Naive thymus-derived CD4-positive, alpha-beta T cell (primary cell): ENCODE results near the gene ACR. TPM values are rescaled to one million over a fixed set of nuclear protein-coding genes. Genes with fewer than 3 reads are reported as not detected.

Experiments
- ATAC-seq: fragments of 150-1000 bp; cut with Tn5 transposase; 2 replicates; pipeline ENCODE4 v1.10.0; 2021; ENCODE audit warnings: mild to moderate bottlenecking, moderate library complexity
- CTCF ChIA-PET: fragments of 350-600 bp; sonication (Branson Sonifier 250); formaldehyde crosslinking; loops from one replicate; lab custom pipeline; 2021; ENCODE audit warnings: antibody characterized with exemption; lab: Charles Lee
- POLR2A ChIA-PET: fragments of 350-600 bp; sonication (Branson Sonifier 250); formaldehyde crosslinking; loops from one replicate; lab custom pipeline; 2021; ENCODE audit warnings: antibody characterized with exemption, inconsistent platforms; lab: Charles Lee
- DNase-seq, 9 donors: peaks; one replicate each; pipeline versions ENCODE4 v3.0.0 to v3.0.0-alpha.2; 2020 to 2022; ENCODE audit warnings: mixed read lengths in 1 of 9
- H3K27ac ChIP-seq: one replicate; pipeline ENCODE4 v1.7.0; 2013; ENCODE audit warnings: mild to moderate bottlenecking, low read depth, low read length, moderate library complexity
- H3K27me3 ChIP-seq, 2 donors: one replicate each; pipeline ENCODE4 v1.7.0; 2013; ENCODE audit warnings: low read length in 2 of 2, mild to moderate bottlenecking in 2 of 2, moderate library complexity in 2 of 2; ENCODE audit not compliant: control insufficient read depth in 2 of 2, insufficient read depth in 2 of 2
- H3K36me3 ChIP-seq, 3 experiments: 1 replicate in 2 of 3; 2 replicates in 1 of 3; pipeline ENCODE4 v1.7.0; 2013; ENCODE audit warnings: low read length in 3 of 3, mild to moderate bottlenecking in 3 of 3, moderate library complexity in 1 of 3; ENCODE audit not compliant: insufficient read depth in 3 of 3, control insufficient read depth in 2 of 3
- H3K4me1 ChIP-seq, 2 donors: one replicate each; pipeline ENCODE4 v1.7.0; 2013; ENCODE audit warnings: low read length in 2 of 2, mild to moderate bottlenecking in 2 of 2, moderate library complexity in 1 of 2; ENCODE audit not compliant: control insufficient read depth in 2 of 2, insufficient read depth in 2 of 2
- H3K4me3 ChIP-seq: 2 replicates; pipeline ENCODE4 v1.7.0; 2013; ENCODE audit warnings: mild to moderate bottlenecking, low read length
- H3K9me3 ChIP-seq, 3 experiments: 1 replicate in 2 of 3; 2 replicates in 1 of 3; pipeline ENCODE4 v1.7.0; 2013; ENCODE audit warnings: low read length in 3 of 3; ENCODE audit not compliant: control insufficient read depth in 2 of 3
- H3K27ac Mint-ChIP-seq, 9 donors: one replicate each; pipeline ENCODE4 v1.8.0; 2020 to 2022; ENCODE audit warnings: mixed read lengths in 9 of 9, mild to moderate bottlenecking in 8 of 9, moderate library complexity in 5 of 9, inconsistent platforms in 2 of 9
- H3K27me3 Mint-ChIP-seq, 5 donors: one replicate each; pipeline ENCODE4 v1.8.0; 2021 to 2022; ENCODE audit warnings: mixed read lengths in 5 of 5, mild to moderate bottlenecking in 1 of 5
- H3K36me3 Mint-ChIP-seq, 5 donors: one replicate each; pipeline ENCODE4 v1.8.0; 2020 to 2022; ENCODE audit warnings: mixed read lengths in 5 of 5, mild to moderate bottlenecking in 3 of 5, inconsistent platforms in 1 of 5
- H3K4me1 Mint-ChIP-seq, 7 donors: one replicate each; pipeline ENCODE4 v1.8.0; 2020 to 2022; ENCODE audit warnings: mixed read lengths in 7 of 7, mild to moderate bottlenecking in 3 of 7, inconsistent platforms in 1 of 7
- H3K4me3 Mint-ChIP-seq, 10 donors: one replicate each; pipeline ENCODE4 v1.8.0; 2020 to 2022; ENCODE audit warnings: mild to moderate bottlenecking in 10 of 10, mixed read lengths in 10 of 10, moderate library complexity in 6 of 10, inconsistent platforms in 2 of 10
- H3K9me3 Mint-ChIP-seq, 11 donors: one replicate each; pipeline ENCODE4 v1.8.0; 2020 to 2022; ENCODE audit warnings: mixed read lengths in 11 of 11, mild to moderate bottlenecking in 4 of 11, inconsistent platforms in 1 of 11, moderate library complexity in 1 of 11
- intact Hi-C, 2 donors: fragments of 100-400 bp; cut with micrococcal nuclease; formaldehyde crosslinking; loops; one replicate each; pipeline ENCODE4 v1.15.1; 2023
- polyA plus RNA-seq, 2 donors: library from polyadenylated mRNA; unstranded; fragments of 300-500 nt; fragmentation: Illumina TruSeq; gene quantifications; one replicate each; pipeline ENCODE4 v1.2.3, GENCODE V29; 2021
- total RNA-seq, 6 experiments: library from RNA in 5 of 6; stranded (reverse) in 5 of 6; gene quantifications; 1 replicate in 5 of 6; 2 replicates in 1 of 6; pipeline ENCODE4 v1.2.3 and lab custom pipeline; 2021 to 2026

The ACR gene
- total and polyA plus RNA-seq, 7 experiments from 2014 or later: not detected

GRCh38 chr22:50702821-50703725 lies 34.9 kb upstream of the ACR start:
- Mint-ChIP-seq H3K36me3 (no peaks in the 10 kb centered on the region), H3K27me3 (peaks cover 0 to 5% (median 0%) of the 10 kb centered on the region in 5 donors), H3K27ac (peak overlapping the region in 3 of 9 donors; percentile 13 to 65 (median 50)), H3K4me1 (peaks cover 12 to 16% (median 14%) of the 10 kb centered on the region in 7 donors), H3K9me3 (peaks cover 0 to 2% (median 0%) of the 10 kb centered on the region in 11 donors), H3K4me3 (peak overlapping the region in 1 of 10 donors; percentile 2)
- Histone ChIP-seq H3K9me3 (no peaks in the 10 kb centered on the region), H3K36me3 (no peaks in the 10 kb centered on the region), H3K27ac (no peak overlapping the region), H3K4me3 (no peak overlapping the region), H3K4me1 (peaks cover 0 to 3% of the 10 kb centered on the region in 2 donors), H3K27me3 (no peaks in the 10 kb centered on the region)
- intact Hi-C loops: no loop called here
- ATAC-seq (no peak), DNase-seq (no peak)
- CTCF ChIA-PET: interaction anchor here (1.0 to 1.4 kb wide), 2 partner anchors 12 kb away, joined by 3 read pairs; no protein-coding TSS in a partner anchor
- POLR2A ChIA-PET: no interaction called here

GRCh38 chr22:50703726-50704509 lies 34.1 kb upstream of the ACR start:
- no peak overlapping the region for H3K4me3 Mint-ChIP-seq
- H3K9me3 Mint-ChIP-seq: peaks cover 0 to 2% (median 0%) of the 10 kb centered on the region in 11 donors
- no peaks in the 10 kb centered on the region for H3K36me3 ChIP-seq
- H3K9me3 ChIP-seq: no peaks in the 10 kb centered on the region
- intact Hi-C loops: no loop called here
- peaks cover 0 to 3% of the 10 kb centered on the region in 2 donors for H3K4me1 ChIP-seq
- ChIA-PET CTCF (interaction anchor here (1.4 kb wide), 1 partner anchor 13 kb away, joined by 3 read pairs; no protein-coding TSS in a partner anchor), POLR2A (no interaction called here)
- DNase-seq: no peak
- no peak for ATAC-seq
- H3K4me3 ChIP-seq: no peak overlapping the region
- H3K27ac ChIP-seq: no peak overlapping the region
- no peaks in the 10 kb centered on the region for H3K36me3 Mint-ChIP-seq
- H3K4me1 Mint-ChIP-seq: peaks cover 12 to 16% (median 13%) of the 10 kb centered on the region in 7 donors
- H3K27me3 ChIP-seq: no peaks in the 10 kb centered on the region
- H3K27me3 Mint-ChIP-seq: peaks cover 0 to 3% (median 0%) of the 10 kb centered on the region in 5 donors
- H3K27ac Mint-ChIP-seq: no peak overlapping the region

- intact Hi-C loops: no loop called here
- Mint-ChIP-seq H3K4me1 (peaks cover 12 to 16% (median 13%) of the 10 kb centered on the region in 7 donors), H3K36me3 (no peaks in the 10 kb centered on the region), H3K9me3 (peaks cover 0 to 2% (median 0%) of the 10 kb centered on the region in 11 donors), H3K27me3 (peaks cover 0 to 3% (median 0%) of the 10 kb centered on the region in 5 donors), H3K27ac (no peak overlapping the region), H3K4me3 (no peak overlapping the region)
- Histone ChIP-seq H3K4me3 (no peak overlapping the region), H3K4me1 (peaks cover 0 to 3% of the 10 kb centered on the region in 2 donors), H3K9me3 (no peaks in the 10 kb centered on the region), H3K36me3 (no peaks in the 10 kb centered on the region), H3K27me3 (no peaks in the 10 kb centered on the region), H3K27ac (no peak overlapping the region)
- ATAC-seq (no peak), DNase-seq (no peak)
- CTCF ChIA-PET: no interaction called here
- POLR2A ChIA-PET: no interaction called here
Measured at GRCh38 chr22:50704510-50705218, 33.3 kb upstream of the ACR start.

- intact Hi-C loops: no loop called here
- Histone ChIP-seq H3K36me3 (no peaks in the 10 kb centered on the region), H3K27ac (no peak overlapping the region), H3K4me1 (peaks cover 0 to 3% of the 10 kb centered on the region in 2 donors), H3K27me3 (no peaks in the 10 kb centered on the region), H3K9me3 (no peaks in the 10 kb centered on the region), H3K4me3 (no peak overlapping the region)
- H3K27me3 Mint-ChIP-seq: peaks cover 0 to 3% (median 0%) of the 10 kb centered on the region in 5 donors
- H3K36me3 Mint-ChIP-seq: no peaks in the 10 kb centered on the region
- H3K4me1 Mint-ChIP-seq: peaks cover 12 to 16% (median 13%) of the 10 kb centered on the region in 7 donors
- ATAC-seq (no peak), DNase-seq (no peak)
- H3K4me3 Mint-ChIP-seq: no peak overlapping the region
- ChIA-PET POLR2A (no interaction called here), CTCF (no interaction called here)
- no peak overlapping the region for H3K27ac Mint-ChIP-seq
- peaks cover 0 to 2% (median 0%) of the 10 kb centered on the region in 11 donors for H3K9me3 Mint-ChIP-seq
Measured at GRCh38 chr22:50705219-50705691, 32.7 kb upstream of the ACR start.

- Histone ChIP-seq H3K4me1 (peaks cover 0 to 3% of the 10 kb centered on the region in 2 donors), H3K4me3 (no peak overlapping the region), H3K27me3 (no peaks in the 10 kb centered on the region), H3K9me3 (no peaks in the 10 kb centered on the region), H3K27ac (no peak overlapping the region), H3K36me3 (no peaks in the 10 kb centered on the region)
- ATAC-seq (no peak), DNase-seq (no peak)
- CTCF ChIA-PET: no interaction called here
- POLR2A ChIA-PET: no interaction called here
- intact Hi-C loops: no loop called here
- Mint-ChIP-seq H3K27me3 (no peaks in the 10 kb centered on the region), H3K9me3 (peaks cover 0 to 2% (median 0%) of the 10 kb centered on the region in 11 donors), H3K36me3 (no peaks in the 10 kb centered on the region), H3K4me3 (no peak overlapping the region), H3K27ac (no peak overlapping the region), H3K4me1 (peaks cover 11 to 16% (median 12%) of the 10 kb centered on the region in 7 donors)
Measured at GRCh38 chr22:50705851-50706351, 32.1 kb upstream of the ACR start.
